OCI-LY1 (cell line): ENCODE data around the gene FBXL14.

ENCODE experiments used
- EZH2 ChIP-seq: fragments of 200-600 bp; sonication (generic), shearing (Covaris generic); IDR thresholded peaks from 2 replicates; pipeline ENCODE4 v1.8.0; 2017; ENCODE audit warnings: borderline replicate concordance, mixed run types, mild to moderate bottlenecking, antibody characterized with exemption, low read length, moderate library complexity, mixed read lengths
- TF ChIP-seq, protein P1 (sequence below): fragments of 200-600 bp; sonication (generic), shearing (Covaris generic); IDR thresholded peaks from 2 replicates; pipeline ENCODE4 v1.5.1; 2017; ENCODE audit warnings: mild to moderate bottlenecking, antibody characterized with exemption, low read length, moderate library complexity, mixed read lengths

DNA sequence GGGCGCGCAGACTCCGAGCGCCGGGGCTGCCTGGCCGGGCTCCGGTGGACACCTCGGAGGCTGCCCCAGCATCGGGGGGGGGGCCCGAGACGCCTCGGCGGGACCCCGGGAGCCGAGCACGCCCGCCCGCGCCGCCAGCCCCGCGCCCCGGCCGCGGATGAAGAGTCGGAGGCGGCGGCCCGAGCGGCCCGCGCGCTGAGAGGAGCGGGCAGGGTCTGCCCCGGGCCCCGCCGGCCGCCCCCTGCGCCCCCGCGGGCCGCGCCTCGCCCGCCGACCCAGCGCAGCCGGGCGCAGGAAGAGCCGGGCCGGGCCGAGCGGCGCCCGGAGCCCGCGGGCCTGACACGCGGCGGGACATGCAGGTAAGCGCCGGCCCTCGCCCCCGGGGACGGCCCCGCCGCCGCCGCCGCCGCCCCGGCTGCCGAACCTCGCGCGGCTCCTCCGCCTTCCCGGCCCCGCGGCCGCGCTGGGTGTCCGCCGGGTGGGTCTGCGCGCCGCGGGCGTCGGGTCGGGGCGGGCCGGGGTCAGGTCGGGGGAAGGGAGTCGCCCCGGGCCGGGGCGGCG lies 63.7 kb downstream of the FBXL14 start:
- no peak for TF ChIP-seq EZH2
- TF ChIP-seq, protein P1, sequence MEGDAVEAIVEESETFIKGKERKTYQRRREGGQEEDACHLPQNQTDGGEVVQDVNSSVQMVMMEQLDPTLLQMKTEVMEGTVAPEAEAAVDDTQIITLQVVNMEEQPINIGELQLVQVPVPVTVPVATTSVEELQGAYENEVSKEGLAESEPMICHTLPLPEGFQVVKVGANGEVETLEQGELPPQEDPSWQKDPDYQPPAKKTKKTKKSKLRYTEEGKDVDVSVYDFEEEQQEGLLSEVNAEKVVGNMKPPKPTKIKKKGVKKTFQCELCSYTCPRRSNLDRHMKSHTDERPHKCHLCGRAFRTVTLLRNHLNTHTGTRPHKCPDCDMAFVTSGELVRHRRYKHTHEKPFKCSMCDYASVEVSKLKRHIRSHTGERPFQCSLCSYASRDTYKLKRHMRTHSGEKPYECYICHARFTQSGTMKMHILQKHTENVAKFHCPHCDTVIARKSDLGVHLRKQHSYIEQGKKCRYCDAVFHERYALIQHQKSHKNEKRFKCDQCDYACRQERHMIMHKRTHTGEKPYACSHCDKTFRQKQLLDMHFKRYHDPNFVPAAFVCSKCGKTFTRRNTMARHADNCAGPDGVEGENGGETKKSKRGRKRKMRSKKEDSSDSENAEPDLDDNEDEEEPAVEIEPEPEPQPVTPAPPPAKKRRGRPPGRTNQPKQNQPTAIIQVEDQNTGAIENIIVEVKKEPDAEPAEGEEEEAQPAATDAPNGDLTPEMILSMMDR: no peak
